Mesothelial cell of epicardium (in vitro differentiated cells): ENCODE data around the gene CACNA1A. TPM values are rescaled to one million over a fixed set of nuclear protein-coding genes. Genes with fewer than 3 reads are reported as not detected.

ENCODE experiments used
- DNase-seq, 2 experiments: peaks; one replicate each; pipeline ENCODE4 v3.0.0; 2021; ENCODE audit warnings: low spot score in 2 of 2; ENCODE audit not compliant: unreplicated experiment in 2 of 2
- H3K27ac Mint-ChIP-seq: 2 replicates; pipeline ENCODE4 v1.8.0; 2021; ENCODE audit warnings: mixed read lengths
- H3K27me3 Mint-ChIP-seq: 2 replicates; pipeline ENCODE4 v1.8.0; 2021; ENCODE audit warnings: low read depth, mixed read lengths
- H3K36me3 Mint-ChIP-seq: 2 replicates; pipeline ENCODE4 v1.8.0; 2021; ENCODE audit warnings: mixed read lengths
- H3K4me1 Mint-ChIP-seq: 2 replicates; pipeline ENCODE4 v1.8.0; 2021; ENCODE audit warnings: mixed read lengths
- H3K4me3 Mint-ChIP-seq: 2 replicates; pipeline ENCODE4 v1.8.0; 2021; ENCODE audit warnings: mild to moderate bottlenecking, moderate library complexity, mixed read lengths
- H3K9me3 Mint-ChIP-seq: 2 replicates; pipeline ENCODE4 v1.8.0; 2021; ENCODE audit warnings: mixed read lengths
- CTCF ChIP-seq: fragments of 200-600 bp; sonication (generic); IDR thresholded peaks from one replicate; pipeline ENCODE4 v1.5.0; 2021; ENCODE audit warnings: antibody characterized with exemption; ENCODE audit not compliant: unreplicated experiment
- total RNA-seq: library from RNA; stranded (reverse); gene quantifications from 3 replicates; pipeline ENCODE4 v1.2.1, GENCODE V29; 2021

The CACNA1A gene
- total RNA-seq, 1 donor from 2014 or later = 1.0 TPM

DNA sequence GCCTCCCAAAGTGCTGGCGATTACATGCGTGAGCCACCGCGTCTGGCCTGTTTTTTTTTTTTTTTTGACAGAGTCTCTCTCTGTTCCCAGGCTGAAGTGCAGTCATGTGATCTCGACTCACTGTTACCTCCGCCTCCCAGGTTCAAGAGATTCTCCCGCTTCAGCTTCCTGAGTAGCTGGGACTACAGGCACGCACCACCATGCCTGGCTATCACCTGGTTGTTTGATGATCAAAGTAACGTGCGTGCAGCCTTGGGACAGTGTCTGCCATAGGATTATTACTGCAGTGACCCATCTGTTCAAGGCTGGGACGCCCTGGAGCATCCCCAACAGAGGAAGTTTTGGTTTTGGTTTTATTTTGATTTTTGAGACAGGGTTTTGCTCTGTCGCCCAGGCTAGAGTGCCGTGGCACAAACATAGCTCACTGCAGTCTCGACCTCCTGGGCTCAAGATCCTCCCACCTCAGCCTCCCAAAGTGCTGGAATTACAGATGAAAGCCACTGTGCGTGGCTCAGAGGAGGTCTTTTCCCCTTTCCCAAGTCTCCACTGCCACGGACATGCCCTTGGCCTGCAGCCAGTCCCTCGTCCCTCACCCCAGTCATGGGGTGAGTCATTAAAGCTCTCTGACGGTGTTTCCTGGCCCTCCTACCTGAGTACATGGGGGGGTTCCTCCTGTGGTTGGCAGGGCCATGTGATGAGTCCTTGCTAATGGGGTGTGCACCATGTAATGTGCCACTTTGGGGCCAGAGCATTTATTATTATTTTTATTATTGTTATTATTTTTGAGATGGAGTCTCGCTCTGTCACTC, 290.5 kb downstream of the CACNA1A start:
- Mint-ChIP-seq H3K27ac (no peak overlapping the region), H3K4me3 (no peak overlapping the region), H3K36me3 (no peaks in the 10 kb centered on the region), H3K27me3 (no peaks in the 10 kb centered on the region), H3K9me3 (no peaks in the 10 kb centered on the region), H3K4me1 (no peaks in the 10 kb centered on the region)
- DNase-seq = no peak
- TF ChIP-seq CTCF = no peak

- H3K27ac Mint-ChIP-seq = no peak overlapping the region
- H3K27me3 Mint-ChIP-seq = no peaks in the 10 kb centered on the region
- H3K9me3 Mint-ChIP-seq = no peaks in the 10 kb centered on the region
- no peaks in the 10 kb centered on the region for H3K36me3 Mint-ChIP-seq
- H3K4me3 Mint-ChIP-seq = no peak overlapping the region
- TF ChIP-seq CTCF = no peak
- no peaks in the 10 kb centered on the region for H3K4me1 Mint-ChIP-seq
- no peak for DNase-seq
Observed at GRCh38 chr19:13214036-13214730, 292.1 kb downstream of the CACNA1A start.

DNA sequence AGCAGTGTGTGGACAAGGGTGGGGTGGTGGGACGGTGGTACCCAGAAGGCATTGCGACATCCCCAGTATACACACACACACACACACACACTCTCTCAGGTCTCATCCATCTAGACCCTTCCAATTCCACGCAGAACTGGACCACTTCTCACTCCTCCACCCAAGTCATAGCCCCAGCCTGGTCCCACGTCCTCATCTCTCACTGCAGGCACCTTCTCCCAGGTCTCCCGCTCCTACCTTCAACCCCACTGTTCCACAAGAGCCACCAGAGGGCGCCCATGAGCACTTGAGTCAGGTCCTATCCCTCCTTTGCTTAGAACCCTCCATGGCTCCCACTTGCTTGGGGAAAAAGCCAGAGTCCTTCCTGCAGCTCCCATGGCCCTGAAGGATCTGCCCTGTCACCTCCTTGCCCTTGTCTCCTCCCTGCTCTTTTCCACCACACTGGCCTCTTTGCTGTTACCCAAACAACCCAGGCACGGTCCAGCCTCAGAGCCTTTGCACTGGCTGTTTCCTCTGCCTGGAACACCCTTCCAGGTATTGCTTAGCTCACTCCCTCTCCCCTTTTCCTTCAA, 293.4 kb downstream of the CACNA1A start:
- Mint-ChIP-seq H3K27me3 (no peaks in the 10 kb centered on the region), H3K4me1 (peaks cover 5% of the 10 kb centered on the region), H3K4me3 (no peak overlapping the region), H3K36me3 (no peaks in the 10 kb centered on the region), H3K9me3 (no peaks in the 10 kb centered on the region), H3K27ac (no peak overlapping the region)
- no peak for DNase-seq
- no peak for TF ChIP-seq CTCF

DNA sequence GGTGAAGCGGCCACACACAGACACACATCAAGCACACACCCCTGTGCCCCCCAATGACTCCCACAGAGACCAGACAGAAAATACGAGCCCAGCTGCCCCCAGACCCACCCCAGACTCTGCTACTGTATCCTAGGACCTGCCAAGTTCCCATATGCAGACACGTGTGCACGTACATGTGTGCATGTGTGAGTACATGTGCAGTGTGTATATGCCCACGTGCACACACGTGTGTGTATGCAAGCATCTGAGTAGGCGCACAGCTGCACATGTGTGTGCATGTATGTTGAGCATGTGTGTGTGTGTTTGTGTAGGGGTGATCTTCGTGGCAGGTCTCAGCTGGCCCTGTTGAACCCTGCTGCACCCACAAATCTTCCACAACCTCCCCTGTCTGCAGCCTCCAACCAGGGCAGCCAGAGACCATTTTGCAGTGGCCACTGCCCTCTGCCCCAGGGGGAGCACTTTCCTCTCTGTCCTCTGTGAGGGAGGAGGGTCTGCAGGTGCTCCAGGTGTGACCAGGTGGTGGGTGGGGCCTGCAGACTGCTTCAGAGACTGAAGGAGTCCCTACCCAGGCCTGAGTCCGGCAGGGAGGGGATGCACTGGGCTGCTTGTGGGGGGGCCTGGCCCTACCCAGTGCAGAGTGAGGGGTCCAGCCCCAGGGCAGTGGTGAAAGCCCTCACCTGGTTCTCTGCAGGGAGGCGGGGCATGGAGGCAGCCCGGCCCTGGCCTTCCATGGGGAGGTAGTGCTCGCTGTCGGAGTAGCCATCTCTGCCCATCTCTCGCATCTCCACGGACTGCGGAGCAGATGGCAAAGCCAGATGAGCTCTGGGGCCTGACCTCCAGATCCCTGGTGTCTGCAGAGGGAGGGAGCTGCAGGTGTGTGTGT, 294.6 kb downstream of the CACNA1A start:
- H3K36me3 Mint-ChIP-seq = no peaks in the 10 kb centered on the region
- H3K4me1 Mint-ChIP-seq = peaks cover 5% of the 10 kb centered on the region
- H3K27ac Mint-ChIP-seq = no peak overlapping the region
- no peak for DNase-seq
- no peak overlapping the region for H3K4me3 Mint-ChIP-seq
- no peaks in the 10 kb centered on the region for H3K9me3 Mint-ChIP-seq
- TF ChIP-seq CTCF = no peak
- H3K27me3 Mint-ChIP-seq = no peaks in the 10 kb centered on the region

DNA sequence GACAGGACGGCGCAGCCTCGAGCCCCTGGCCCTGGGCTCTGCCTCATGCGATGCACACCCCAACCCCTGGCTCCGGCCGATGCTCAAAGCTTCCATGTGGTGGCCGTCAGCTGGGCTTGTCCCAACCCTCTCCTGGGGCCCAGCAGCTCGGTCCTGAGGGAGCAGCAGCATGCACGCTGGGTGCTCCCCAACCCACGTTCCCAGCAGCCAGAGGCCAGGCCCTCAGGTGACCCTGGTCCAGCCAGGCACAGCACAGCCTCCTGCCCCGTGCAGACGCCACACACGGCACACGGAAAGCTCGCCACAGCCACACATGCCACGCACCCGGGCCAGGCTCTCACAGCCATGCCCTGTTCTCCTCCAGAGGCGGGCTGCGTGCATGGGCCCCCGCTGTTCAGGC, 295.3 kb downstream of the CACNA1A start:
- H3K27me3 Mint-ChIP-seq = no peaks in the 10 kb centered on the region
- no peak for TF ChIP-seq CTCF
- DNase-seq = no peak
- H3K27ac Mint-ChIP-seq = no peak overlapping the region
- H3K36me3 Mint-ChIP-seq = no peaks in the 10 kb centered on the region
- H3K4me3 Mint-ChIP-seq = no peak overlapping the region
- no peaks in the 10 kb centered on the region for H3K9me3 Mint-ChIP-seq
- H3K4me1 Mint-ChIP-seq = peaks cover 7% of the 10 kb centered on the region
